ENCODE results near the gene PRAMEF26. TPM values are rescaled to one million over a fixed set of nuclear protein-coding genes. Genes with fewer than 3 reads are reported as not detected.
"Not testable (repeated sequence)": the region's sequence is repeated elsewhere in the genome, so short reads cannot be mapped to it uniquely, and the experiment has no call there.

The PRAMEF26 gene
- total RNA-seq, result not detected

DNA sequence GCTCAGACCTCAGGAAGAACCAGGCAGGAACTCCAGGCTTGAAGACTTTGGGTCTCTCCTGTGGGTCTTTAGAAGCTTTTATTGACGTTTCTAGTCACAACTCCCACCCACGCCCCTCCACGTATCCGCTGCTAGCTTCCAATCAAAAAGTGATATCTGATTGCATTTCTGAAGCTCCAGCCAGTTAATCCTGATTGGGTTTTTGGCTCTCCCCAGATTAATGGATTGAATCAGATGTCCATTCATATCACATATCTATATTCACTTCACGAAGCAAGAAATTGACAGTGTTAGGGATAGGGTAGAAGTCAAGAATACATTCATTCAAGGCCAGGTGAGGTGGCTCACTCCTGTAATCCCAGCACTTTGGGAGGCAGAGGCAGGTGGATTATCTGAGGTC is at the start of gene PRAMEF26:
TSS of gene PRAMEF26 (minus strand) at position 101 of the 400 bp plus-strand sequence. CDS start 2,914 bp downstream, outside the sequence.
- WGBS, 2 donors (ENCODE audit: low coverage in 1 of 2), result no CpG with 5 or more reads among the region's 5 CpGs
- H3K9me3 ChIP-seq; DNase-seq; intact Hi-C loops (cut with DNase I; ENCODE audit: low total_unique reads); H3K27me3 ChIP-seq; H3K4me1 ChIP-seq; H3K27ac ChIP-seq; in situ Hi-C loops (cut with MboI; ENCODE audit: low pct_ligation_motif_present in 1 of 4, low pct_unique_long_range_greater_than_20kb in 1 of 4, low sequenced_read_pairs in 3 of 4); H3K36me3 ChIP-seq; H3K4me3 ChIP-seq: not testable (repeated sequence)

DNA sequence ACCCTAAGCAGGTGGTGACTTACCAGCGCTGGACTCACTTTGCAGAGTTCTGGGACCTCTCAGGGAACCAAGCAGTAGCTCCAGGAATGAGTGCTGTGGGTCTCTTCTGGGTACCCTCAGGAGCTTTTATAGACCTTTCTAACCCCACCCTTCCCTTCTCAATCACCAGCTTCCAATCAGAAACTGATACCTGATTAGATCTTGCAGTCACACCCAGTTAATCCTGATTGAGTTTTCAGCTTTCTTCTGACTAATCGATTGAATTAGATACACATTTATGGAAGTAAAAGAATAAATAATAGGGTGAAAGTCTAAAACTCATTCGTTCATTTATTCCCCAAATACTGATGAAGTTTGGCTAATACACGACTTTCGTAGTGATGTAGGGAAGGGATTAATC is 45.5 kb upstream of the PRAMEF26 start, which contains the start of gene PRAMEF13:
TSS of gene PRAMEF13 (minus strand) at position 101 of the 400 bp plus-strand sequence. CDS start 1,820 bp downstream, outside the sequence.
- DNase-seq; intact Hi-C loops (cut with DNase I; ENCODE audit: low total_unique reads); H3K36me3 ChIP-seq; H3K27me3 ChIP-seq; H3K4me1 ChIP-seq; H3K27ac ChIP-seq; H3K4me3 ChIP-seq; in situ Hi-C loops (cut with MboI; ENCODE audit: low pct_ligation_motif_present in 1 of 4, low pct_unique_long_range_greater_than_20kb in 1 of 4, low sequenced_read_pairs in 3 of 4); H3K9me3 ChIP-seq: not testable (repeated sequence)
- 74% methylated on average over 4 of the region's 5 CpGs; no CpG with 5 or more reads in 1 of the 2 donors for WGBS, 2 donors (ENCODE audit: low coverage in 1 of 2)

DNA sequence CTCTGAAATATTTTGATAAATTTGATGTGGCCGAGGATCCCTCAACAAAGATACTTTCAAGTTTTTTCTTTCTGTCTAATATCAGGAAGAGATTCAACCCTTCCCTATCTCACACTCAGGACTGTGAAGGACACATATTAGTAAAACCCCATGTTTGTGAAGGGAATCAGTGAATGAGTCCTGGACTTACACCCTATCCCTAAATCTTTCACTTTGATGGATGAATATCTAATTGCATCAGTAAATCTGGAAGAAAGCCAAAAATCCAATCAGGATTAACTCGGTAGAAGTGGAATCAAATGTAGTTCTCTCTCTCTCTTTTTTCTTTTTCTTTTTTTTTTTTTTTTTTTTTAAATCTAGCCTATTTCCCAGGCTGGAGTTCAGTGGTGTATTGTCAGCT is 15.7 kb upstream of the PRAMEF26 start, which contains the start of gene PRAMEF9:
TSS of gene PRAMEF9 (plus strand) at position 301 of the 400 bp plus-strand sequence. CDS start 3,433 bp downstream, outside the sequence.
- H3K4me3 ChIP-seq; H3K36me3 ChIP-seq; H3K9me3 ChIP-seq; DNase-seq; H3K27ac ChIP-seq; in situ Hi-C loops (cut with MboI; ENCODE audit: low pct_ligation_motif_present in 1 of 4, low pct_unique_long_range_greater_than_20kb in 1 of 4, low sequenced_read_pairs in 3 of 4); H3K27me3 ChIP-seq; intact Hi-C loops (cut with DNase I; ENCODE audit: low total_unique reads); H3K4me1 ChIP-seq: not testable (repeated sequence)
- WGBS, 2 donors (ENCODE audit: low coverage in 1 of 2), result 72% methylated on average over 2 of the region's 2 CpGs; no CpG with 5 or more reads in 1 of the 2 donors

DNA sequence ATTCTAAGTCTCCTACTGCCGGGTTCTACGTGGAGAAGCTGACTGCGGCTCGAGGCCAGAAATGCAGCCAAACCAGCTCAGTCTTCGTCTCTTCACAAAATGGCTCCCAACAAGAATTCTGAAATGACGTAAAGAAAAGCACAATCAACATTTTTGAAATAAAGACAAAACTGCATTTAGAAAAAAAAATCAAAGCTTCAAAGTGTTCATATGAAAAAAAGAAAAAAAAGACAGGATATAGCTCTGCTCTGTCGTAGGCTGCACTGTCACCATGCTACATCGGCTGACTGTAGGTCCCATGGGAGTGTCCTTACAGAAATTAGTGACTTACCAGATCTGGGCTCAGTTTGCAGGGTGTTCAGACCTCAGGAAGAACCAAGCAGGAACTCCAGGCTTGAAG is 9.7 kb upstream of the PRAMEF26 start, which contains the start of gene HNRNPCL4:
TSS of gene HNRNPCL4 (minus strand) at position 101 of the 400 bp plus-strand sequence. CDS start 164 bp downstream, outside the sequence.
- in situ Hi-C loops (cut with MboI; ENCODE audit: low pct_ligation_motif_present in 1 of 4, low pct_unique_long_range_greater_than_20kb in 1 of 4, low sequenced_read_pairs in 3 of 4); H3K27me3 ChIP-seq; intact Hi-C loops (cut with DNase I; ENCODE audit: low total_unique reads); H3K9me3 ChIP-seq; H3K4me3 ChIP-seq; H3K36me3 ChIP-seq; H3K4me1 ChIP-seq; DNase-seq; H3K27ac ChIP-seq: not testable (repeated sequence)
- WGBS, 2 donors (ENCODE audit: low coverage in 1 of 2), result no CpG with 5 or more reads among the region's 8 CpGs

DNA sequence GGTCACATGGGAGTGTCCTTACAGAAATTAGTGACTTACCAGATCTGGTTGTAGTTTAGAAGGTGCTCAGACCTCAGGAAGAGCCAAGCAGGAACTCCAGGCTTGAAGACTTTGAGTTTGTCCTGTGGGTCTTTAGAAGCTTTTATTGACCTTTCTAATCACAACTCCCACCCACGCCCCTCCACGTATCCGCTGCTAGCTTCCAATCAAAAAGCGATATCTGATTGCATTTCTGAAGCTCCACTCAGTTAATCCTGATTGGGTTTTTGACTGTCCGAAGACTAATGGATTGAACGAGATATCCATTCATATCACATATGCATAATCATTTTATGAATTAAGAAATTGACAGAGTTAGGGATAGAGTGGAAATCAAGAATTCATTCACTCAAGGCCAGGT is 39.1 kb downstream of the PRAMEF26 start, which contains the start of gene HNRNPCL2:
TSS of gene HNRNPCL2 (minus strand) at position 101 of the 400 bp plus-strand sequence. CDS start 454 bp downstream, outside the sequence.
- WGBS, 2 donors (ENCODE audit: low coverage in 1 of 2), result 91 to 100% methylated on average over 2 to 6 of the region's 6 CpGs
- H3K27me3 ChIP-seq; H3K4me1 ChIP-seq; H3K4me3 ChIP-seq; DNase-seq; H3K36me3 ChIP-seq; in situ Hi-C loops (cut with MboI; ENCODE audit: low pct_ligation_motif_present in 1 of 4, low pct_unique_long_range_greater_than_20kb in 1 of 4, low sequenced_read_pairs in 3 of 4); intact Hi-C loops (cut with DNase I; ENCODE audit: low total_unique reads); H3K27ac ChIP-seq; H3K9me3 ChIP-seq: not testable (repeated sequence)

Other genes starting within 250 kb of the PRAMEF26 start
- gene PRAMEF7, start 239.4 kb downstream of the PRAMEF26 start, total RNA-seq, result not detected
- gene PRAMEF6, start 208.4 kb downstream of the PRAMEF26 start, total RNA-seq, result not detected
- gene PRAMEF27, start 99.4 kb downstream of the PRAMEF26 start, total RNA-seq, result not detected
- gene HNRNPCL3, start 95.2 kb downstream of the PRAMEF26 start, total RNA-seq, result not detected
- not detected for gene PRAMEF25, start 85.2 kb downstream of the PRAMEF26 start, total RNA-seq
- not detected for gene HNRNPCL2, start 39.2 kb downstream of the PRAMEF26 start, total RNA-seq
- gene HNRNPCL4, start 9.6 kb upstream of the PRAMEF26 start, total RNA-seq, result not detected
- not detected for gene PRAMEF9, start 15.8 kb upstream of the PRAMEF26 start, total RNA-seq
- not detected for gene PRAMEF13, start 45.4 kb upstream of the PRAMEF26 start, total RNA-seq
- not detected for gene PRAMEF18, start 70.1 kb upstream of the PRAMEF26 start, total RNA-seq
- gene PRAMEF5, start 98.2 kb upstream of the PRAMEF26 start, total RNA-seq, result not detected
- gene PRAMEF8, start 129.1 kb upstream of the PRAMEF26 start, total RNA-seq, result not detected
- not detected for gene PRAMEF33, start 147.5 kb upstream of the PRAMEF26 start, total RNA-seq
- gene PRAMEF15, start 159.6 kb upstream of the PRAMEF26 start, total RNA-seq, result not detected
- not detected for gene PRAMEF14, start 191.1 kb upstream of the PRAMEF26 start, total RNA-seq
- gene PRAMEF19, start 215.9 kb upstream of the PRAMEF26 start, total RNA-seq, result not detected
- gene PRAMEF17, start 233.6 kb upstream of the PRAMEF26 start, total RNA-seq, result not detected